Activated naive CD8-positive, alpha-beta T cell treated with anti-CD3 and anti-CD28 coated beads, Interleukin-2, amount 10 ng/mL, durations not matched to agents 7 days and 5 days (primary cell): ENCODE data around the gene CACNA1C. TPM values are rescaled to one million over a fixed set of nuclear protein-coding genes. Genes with fewer than 3 reads are reported as not detected.

ENCODE experiments used
- ATAC-seq: fragments of 150-1000 bp; cut with Tn5 transposase; one replicate; pipeline ENCODE4 v1.10.0; 2021; ENCODE audit warnings: low read depth, moderate library complexity
- POLR2A ChIA-PET: fragments of 350-600 bp; sonication (Branson Sonifier 250); formaldehyde crosslinking; loops from one replicate; lab custom pipeline; 2021; ENCODE audit warnings: antibody characterized with exemption; lab: Charles Lee
- DNase-seq: peaks from one replicate; pipeline ENCODE4 v3.0.0; 2021
- H3K27ac Mint-ChIP-seq: one replicate; pipeline ENCODE4 v1.8.0; 2022; ENCODE audit warnings: mild to moderate bottlenecking, mixed read lengths
- H3K27me3 Mint-ChIP-seq: one replicate; pipeline ENCODE4 v1.8.0; 2022; ENCODE audit warnings: mild to moderate bottlenecking, moderate library complexity, mixed read lengths
- H3K36me3 Mint-ChIP-seq: one replicate; pipeline ENCODE4 v1.8.0; 2021; ENCODE audit warnings: mild to moderate bottlenecking, mixed read lengths
- H3K4me1 Mint-ChIP-seq: one replicate; pipeline ENCODE4 v1.8.0; 2021; ENCODE audit warnings: mixed read lengths
- H3K4me3 Mint-ChIP-seq: one replicate; pipeline ENCODE4 v1.8.0; 2022; ENCODE audit warnings: mild to moderate bottlenecking, moderate library complexity, mixed read lengths
- H3K9me3 Mint-ChIP-seq: one replicate; pipeline ENCODE4 v1.8.0; 2021; ENCODE audit warnings: mixed read lengths
- total RNA-seq, 2 experiments: library from RNA; stranded (reverse); gene quantifications; one replicate each; pipeline ENCODE4 v1.2.3, GENCODE V29; 2021

CACNA1C gene
- total RNA-seq, 2 experiments from 2014 or later: 0.11 to 0.14 TPM

- no peak overlapping the region for H3K4me3 Mint-ChIP-seq
- no peak for DNase-seq
- no peaks in the 10 kb centered on the region for H3K4me1 Mint-ChIP-seq
- H3K27ac Mint-ChIP-seq: peak overlapping the region; percentile 30
- POLR2A ChIA-PET: interaction anchor here (0.7 kb wide), 1 partner anchor 229 kb away, joined by 6 read pairs; no protein-coding TSS in a partner anchor
- H3K9me3 Mint-ChIP-seq: no peaks in the 10 kb centered on the region
- H3K27me3 Mint-ChIP-seq: peaks cover 8% of the 10 kb centered on the region
- no peak for ATAC-seq
- H3K36me3 Mint-ChIP-seq: no peaks in the 10 kb centered on the region
Measured at GRCh38 chr12:2462087-2462486, 409.3 kb downstream of the CACNA1C start.

DNA sequence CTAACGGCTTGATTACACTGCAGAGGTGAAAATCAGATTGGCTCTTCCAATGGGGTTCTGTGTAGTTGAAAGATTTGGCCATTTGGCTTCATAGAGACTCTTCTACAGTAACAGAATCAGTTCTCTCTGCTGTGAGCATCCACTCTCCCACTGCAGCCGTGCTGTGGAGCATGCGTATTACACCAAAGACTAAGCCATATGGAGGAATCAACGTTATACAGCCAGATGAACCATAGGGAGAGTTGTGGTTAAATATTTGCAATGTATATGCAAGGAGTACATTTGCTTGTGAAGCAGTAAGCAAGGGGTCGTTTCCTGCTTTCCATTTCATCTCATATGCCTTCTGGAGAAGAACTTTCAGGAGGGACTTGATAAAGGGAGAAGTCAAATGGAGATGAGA is 410.9 kb downstream of the CACNA1C start:
- POLR2A ChIA-PET: no interaction called here

GRCh38 chr12:2465681-2466080 is 412.9 kb downstream of the CACNA1C start:
- DNase-seq (no peak), ATAC-seq (no peak)
- POLR2A ChIA-PET: no interaction called here
- Mint-ChIP-seq H3K27me3 (peaks cover 10% of the 10 kb centered on the region), H3K4me3 (no peak overlapping the region), H3K36me3 (no peaks in the 10 kb centered on the region), H3K4me1 (no peaks in the 10 kb centered on the region), H3K9me3 (no peaks in the 10 kb centered on the region), H3K27ac (no peak overlapping the region)

More for the DNA sequence above, 410.9 kb downstream of the CACNA1C start:
- Mint-ChIP-seq H3K36me3 (no peaks in the 10 kb centered on the region), H3K27ac (no peak overlapping the region), H3K4me1 (no peaks in the 10 kb centered on the region), H3K9me3 (no peaks in the 10 kb centered on the region), H3K27me3 (peaks cover 8% of the 10 kb centered on the region), H3K4me3 (no peak overlapping the region)
- DNase-seq: no peak
- no peak for ATAC-seq

DNA sequence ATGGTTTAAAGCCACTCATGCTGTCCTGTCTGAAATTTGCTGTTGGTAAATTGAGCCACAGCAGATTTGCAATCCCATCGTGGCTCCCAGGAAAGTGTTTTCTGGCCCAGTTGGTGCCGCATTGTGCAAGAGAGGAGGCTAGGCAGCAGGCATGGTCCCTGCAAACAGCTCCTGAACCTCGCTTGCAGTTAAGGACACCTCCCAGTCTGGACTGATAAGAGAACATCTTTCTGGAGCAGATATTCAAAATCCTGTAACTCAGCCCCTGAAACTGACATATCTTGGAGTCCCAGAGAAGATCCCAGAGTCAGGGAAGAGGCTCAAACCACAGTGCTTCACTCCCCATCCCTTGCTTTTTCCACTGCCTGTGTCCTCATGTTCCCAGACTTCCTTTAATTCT is 413.4 kb downstream of the CACNA1C start:
- ATAC-seq (no peak), DNase-seq (no peak)
- Mint-ChIP-seq H3K9me3 (no peaks in the 10 kb centered on the region), H3K4me1 (no peaks in the 10 kb centered on the region), H3K36me3 (no peaks in the 10 kb centered on the region), H3K27me3 (peaks cover 8% of the 10 kb centered on the region), H3K27ac (no peak overlapping the region), H3K4me3 (no peak overlapping the region)
- POLR2A ChIA-PET: no interaction called here

- H3K27ac Mint-ChIP-seq: no peak overlapping the region
- DNase-seq: no peak
- POLR2A ChIA-PET: no interaction called here
Measured at GRCh38 chr12:2467447-2468195, 414.8 kb downstream of the CACNA1C start.

GRCh38 chr12:2475984-2476383 is 423.2 kb downstream of the CACNA1C start:
- Mint-ChIP-seq H3K9me3 (no peaks in the 10 kb centered on the region), H3K4me3 (no peak overlapping the region), H3K36me3 (no peaks in the 10 kb centered on the region), H3K4me1 (no peaks in the 10 kb centered on the region), H3K27ac (no peak overlapping the region), H3K27me3 (peaks cover 17% of the 10 kb centered on the region)
- ATAC-seq (no peak), DNase-seq (no peak)
- POLR2A ChIA-PET: no interaction called here

More at GRCh38 chr12:2467447-2468195, 414.8 kb downstream of the CACNA1C start:
- ATAC-seq: no peak
- H3K9me3 Mint-ChIP-seq: no peaks in the 10 kb centered on the region
- no peak overlapping the region for H3K4me3 Mint-ChIP-seq
- no peaks in the 10 kb centered on the region for H3K36me3 Mint-ChIP-seq
- no peaks in the 10 kb centered on the region for H3K4me1 Mint-ChIP-seq
- peaks cover 14% of the 10 kb centered on the region for H3K27me3 Mint-ChIP-seq

DNA sequence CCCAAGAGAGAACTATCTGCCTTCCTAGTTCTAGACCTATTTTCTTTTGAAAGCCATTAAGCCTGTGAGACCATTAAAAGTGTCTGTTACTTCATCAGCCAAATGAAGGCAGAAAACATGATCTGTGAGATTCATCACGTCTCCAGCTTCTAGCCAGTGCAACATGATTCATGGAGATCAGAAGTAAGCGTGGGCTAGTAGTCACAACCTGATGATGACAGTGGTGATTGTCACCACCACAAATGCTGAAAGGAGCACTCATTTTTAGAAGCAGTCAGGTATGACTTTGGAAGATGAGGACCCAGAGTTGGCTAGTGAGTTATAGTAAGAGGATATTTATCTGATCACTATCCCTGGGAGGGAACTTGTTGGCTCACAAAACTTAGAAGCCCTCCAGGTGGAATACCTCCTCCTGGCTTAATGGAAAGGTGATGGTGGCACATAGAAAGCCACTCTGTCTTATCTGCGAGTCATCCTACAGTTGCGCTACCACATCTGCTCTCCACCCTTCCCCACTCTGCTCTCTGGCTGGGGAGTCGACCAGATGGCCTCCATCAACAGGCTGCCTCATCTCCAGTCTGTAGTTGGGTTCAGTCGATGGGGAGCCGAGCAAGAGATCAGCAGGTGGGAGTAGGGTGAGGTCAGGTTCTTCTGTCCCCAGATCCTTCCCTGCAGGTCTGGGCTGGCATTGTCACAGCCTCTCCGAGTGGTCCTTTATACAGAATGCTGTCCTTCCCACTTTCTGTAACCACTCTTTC is 424.4 kb downstream of the CACNA1C start:
- Mint-ChIP-seq H3K4me1 (no peaks in the 10 kb centered on the region), H3K27ac (no peak overlapping the region), H3K36me3 (no peaks in the 10 kb centered on the region), H3K27me3 (peaks cover 13% of the 10 kb centered on the region), H3K4me3 (no peak overlapping the region), H3K9me3 (no peaks in the 10 kb centered on the region)
- POLR2A ChIA-PET: interaction anchor here (0.7 kb wide), 1 partner anchor 75 kb away, joined by 3 read pairs; no protein-coding TSS in a partner anchor
- ATAC-seq (no peak), DNase-seq (no peak)

DNA sequence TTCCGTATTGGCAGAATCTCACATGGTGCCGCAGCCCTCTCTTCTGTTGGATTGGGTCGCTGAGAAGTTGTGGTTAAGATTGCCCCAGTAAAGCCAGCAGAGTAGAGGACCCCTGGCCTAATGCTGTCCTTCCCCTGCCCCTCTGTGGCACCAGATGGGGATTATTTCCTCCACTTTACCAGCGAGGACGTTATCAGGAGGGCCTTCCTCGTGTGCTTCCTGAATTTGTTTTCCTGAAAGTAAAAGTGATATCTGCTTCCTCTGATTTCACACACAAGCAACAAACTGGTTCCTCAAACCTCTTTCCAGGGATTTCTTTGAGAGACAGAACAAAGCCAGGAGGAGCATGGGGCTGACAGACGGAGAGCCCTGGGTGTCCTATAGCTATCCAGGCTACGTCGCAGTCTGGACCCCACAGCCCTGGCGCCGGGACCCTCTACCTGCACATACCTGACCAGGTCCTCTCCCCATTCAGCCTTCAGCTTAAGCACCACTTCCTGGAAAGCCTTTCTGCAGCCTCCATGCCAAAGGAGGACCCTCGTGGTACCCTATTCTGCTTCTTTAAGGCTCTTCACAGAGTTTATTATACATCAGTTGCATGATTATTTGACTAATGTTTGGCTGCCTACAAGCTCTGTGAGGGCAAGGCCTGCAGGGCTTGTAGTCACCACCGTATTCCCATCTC is 427.2 kb downstream of the CACNA1C start:
- Mint-ChIP-seq H3K4me1 (no peaks in the 10 kb centered on the region), H3K4me3 (no peak overlapping the region), H3K27ac (no peak overlapping the region), H3K36me3 (no peaks in the 10 kb centered on the region), H3K27me3 (peaks cover 12% of the 10 kb centered on the region), H3K9me3 (no peaks in the 10 kb centered on the region)
- DNase-seq (no peak), ATAC-seq (no peak)
- POLR2A ChIA-PET: no interaction called here

GRCh38 chr12:2481346-2481745 is 428.6 kb downstream of the CACNA1C start:
- Mint-ChIP-seq H3K9me3 (no peaks in the 10 kb centered on the region), H3K4me1 (no peaks in the 10 kb centered on the region), H3K36me3 (no peaks in the 10 kb centered on the region), H3K27ac (no peak overlapping the region), H3K27me3 (peaks cover 10% of the 10 kb centered on the region), H3K4me3 (no peak overlapping the region)
- no peak for DNase-seq
- no peak for ATAC-seq
- POLR2A ChIA-PET: no interaction called here

GRCh38 chr12:2481951-2482350 is 429.2 kb downstream of the CACNA1C start:
- H3K36me3 Mint-ChIP-seq: no peaks in the 10 kb centered on the region
- H3K4me3 Mint-ChIP-seq: no peak overlapping the region
- H3K27me3 Mint-ChIP-seq: peaks cover 10% of the 10 kb centered on the region
- POLR2A ChIA-PET: no interaction called here
- H3K4me1 Mint-ChIP-seq: no peaks in the 10 kb centered on the region
- H3K9me3 Mint-ChIP-seq: no peaks in the 10 kb centered on the region
- no peak for ATAC-seq
- no peak overlapping the region for H3K27ac Mint-ChIP-seq
- no peak for DNase-seq

DNA sequence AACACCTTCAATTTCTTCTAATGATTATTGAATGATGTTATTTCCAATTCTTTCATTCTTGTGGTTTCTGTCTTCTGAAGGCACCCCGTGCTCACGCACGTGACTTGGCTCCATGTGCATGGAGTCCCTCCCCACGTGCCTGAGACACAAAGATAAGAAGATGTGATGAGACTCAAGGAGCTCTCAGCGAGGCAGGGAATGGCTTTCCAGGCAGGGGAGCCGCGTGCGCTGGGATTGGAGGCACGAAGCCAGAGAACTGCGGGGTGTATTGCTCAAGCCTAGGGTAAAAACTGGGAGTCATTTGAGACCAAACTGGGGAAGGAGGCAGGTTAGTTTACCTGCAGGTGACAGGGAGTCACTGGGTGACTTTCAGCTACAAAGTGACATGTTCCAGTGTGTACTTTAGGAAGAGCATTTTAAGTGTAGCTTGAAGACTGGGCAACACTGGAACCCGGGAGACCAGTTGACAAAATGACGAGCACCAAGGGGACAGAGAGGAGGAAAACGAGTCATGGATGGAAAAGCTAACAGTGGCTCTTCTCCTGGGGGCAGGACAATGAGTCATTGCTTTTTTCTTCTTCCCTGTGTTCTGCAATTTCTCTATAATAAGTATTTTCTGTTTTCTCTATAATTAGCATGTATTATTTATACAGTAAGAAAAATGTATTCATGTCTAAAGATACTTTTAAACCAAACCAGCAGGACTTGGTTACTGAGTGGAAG is 430.3 kb downstream of the CACNA1C start:
- ATAC-seq (no peak), DNase-seq (no peak)
- no peaks in the 10 kb centered on the region for H3K9me3 Mint-ChIP-seq
- POLR2A ChIA-PET: no interaction called here
- H3K4me3 Mint-ChIP-seq: no peak overlapping the region
- no peaks in the 10 kb centered on the region for H3K4me1 Mint-ChIP-seq
- H3K27ac Mint-ChIP-seq: no peak overlapping the region
- no peaks in the 10 kb centered on the region for H3K36me3 Mint-ChIP-seq
- H3K27me3 Mint-ChIP-seq: peaks cover 9% of the 10 kb centered on the region

DNA sequence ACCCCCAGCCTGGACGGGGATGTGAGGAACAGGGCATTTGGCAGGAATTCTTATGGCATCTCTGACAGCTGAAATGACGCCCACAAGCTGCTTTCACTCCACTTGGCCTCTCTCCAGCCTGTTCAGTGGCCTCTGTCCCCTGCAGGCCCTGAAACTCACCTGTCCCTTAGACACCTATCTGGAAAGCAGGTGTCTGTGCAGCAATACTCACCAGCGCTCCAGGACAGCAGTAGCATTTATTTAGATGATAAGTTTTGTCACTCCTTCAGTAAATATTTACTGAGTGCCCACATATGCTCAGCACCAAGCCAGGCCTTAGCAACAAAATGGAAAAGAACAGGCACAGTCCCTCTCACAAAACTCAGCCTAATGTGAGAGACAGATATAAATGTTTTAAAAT is 430.9 kb downstream of the CACNA1C start:
- DNase-seq: no peak
- POLR2A ChIA-PET: no interaction called here
- Mint-ChIP-seq H3K9me3 (no peaks in the 10 kb centered on the region), H3K4me3 (no peak overlapping the region), H3K4me1 (no peaks in the 10 kb centered on the region), H3K27ac (no peak overlapping the region), H3K36me3 (no peaks in the 10 kb centered on the region), H3K27me3 (peaks cover 3% of the 10 kb centered on the region)
- no peak for ATAC-seq

DNA sequence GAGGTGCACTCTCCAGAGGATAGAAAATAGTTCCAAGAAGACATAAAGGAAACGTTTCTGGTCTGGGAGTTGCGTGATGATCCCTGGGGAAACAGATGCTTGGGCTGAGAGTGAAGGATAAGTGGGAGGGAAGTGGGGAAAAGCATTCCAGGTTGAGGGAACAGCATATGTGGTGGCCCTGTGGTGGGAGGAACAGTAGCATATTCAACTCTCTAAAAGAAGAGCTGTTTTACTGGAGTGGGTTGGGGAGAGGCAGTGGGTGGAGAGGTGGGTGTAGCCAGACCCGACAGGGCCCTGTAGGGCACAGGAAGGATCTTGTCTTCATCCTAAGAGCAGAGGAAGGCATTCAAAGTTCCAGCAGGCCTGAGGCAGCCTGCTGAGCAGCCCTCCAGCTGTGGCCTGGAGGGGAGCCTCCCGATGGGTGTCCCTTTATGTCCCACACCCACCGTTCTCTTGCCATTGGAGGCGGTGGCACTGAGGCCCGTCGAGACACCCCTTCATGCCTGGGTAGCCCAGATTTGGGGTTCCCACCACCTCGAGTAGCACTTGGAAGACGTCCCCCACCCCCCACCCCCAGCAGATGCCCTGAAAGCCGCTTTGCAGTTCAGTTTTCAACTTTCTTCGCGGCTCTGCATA is 431.5 kb downstream of the CACNA1C start:
- Mint-ChIP-seq H3K36me3 (no peaks in the 10 kb centered on the region), H3K4me1 (no peaks in the 10 kb centered on the region), H3K4me3 (no peak overlapping the region), H3K27me3 (peaks cover 3% of the 10 kb centered on the region), H3K27ac (no peak overlapping the region), H3K9me3 (no peaks in the 10 kb centered on the region)
- no peak for ATAC-seq
- POLR2A ChIA-PET: no interaction called here
- no peak for DNase-seq
